Measurements from ENCODE around the gene MMP10. TPM values are rescaled to one million over a fixed set of nuclear protein-coding genes. Genes with fewer than 3 reads are reported as not detected.

Gene MMP10
- polyA plus RNA-seq, 1 donor (not counting 4 experiments of a cell fraction or from before 2014, with no cell fraction given): 19.1 TPM

- DNase-seq (ENCODE audit: low read depth, low spot score) (no peak), FAIRE-seq (peak; percentile 32)
- no peaks in the 10 kb centered on the region for H3K36me3 ChIP-seq (ENCODE audit: control insufficient read depth in 2 of 2, extremely low read depth in 1 of 2, insufficient read depth in 2 of 2, low read length in 2 of 2)
- H3K27me3 ChIP-seq (ENCODE audit: control insufficient read depth, extremely low read depth, insufficient read depth, low read length): no peaks in the 10 kb centered on the region
- TF ChIP-seq CTCF (optimal IDR thresholded peaks at IDR 0.05 in 1 of 3, IDR thresholded peaks at IDR 0.05 in 1 of 3, conservative IDR thresholded peaks at IDR 0.05 in 1 of 3; ENCODE audit: extremely low read depth in 1 of 3, insufficient read depth in 2 of 3, low read length in 3 of 3) (no peak), EZH2 (IDR thresholded peaks at IDR 0.05; ENCODE audit: low read length) (no peak)
- peaks cover 5% of the 10 kb centered on the region for H3K4me1 ChIP-seq (ENCODE audit: control insufficient read depth, extremely low read depth, insufficient read depth, low read length)
- no peaks in the 10 kb centered on the region for H3K9me1 ChIP-seq (ENCODE audit: control insufficient read depth, extremely low read depth, insufficient read depth, low read length)
- H3K9ac ChIP-seq (ENCODE audit: control insufficient read depth, extremely low read depth, insufficient read depth, low read length): no peak overlapping the region
- no peaks in the 10 kb centered on the region for H4K20me1 ChIP-seq (ENCODE audit: control insufficient read depth, extremely low read depth, insufficient read depth, low read length)
- no peak overlapping the region for H3K27ac ChIP-seq (ENCODE audit: control insufficient read depth, insufficient read depth, low read length)
- dilution Hi-C loops (cut with MboI; ENCODE audit: extremely low pct_ligation_motif_present, low sequenced_read_pairs): no loop called here
- no peak overlapping the region for H3K4me2 ChIP-seq (ENCODE audit: control insufficient read depth, extremely low read depth, insufficient read depth, low read depth, low read length)
- H3K4me3 ChIP-seq (ENCODE audit: control insufficient read depth in 2 of 3, extremely low read depth in 1 of 3, insufficient read depth in 2 of 3, low read depth in 1 of 3, low read length in 3 of 3): no peak overlapping the region
- H3K79me2 ChIP-seq (ENCODE audit: control insufficient read depth, insufficient read depth, low read length): no peaks in the 10 kb centered on the region
- no peak overlapping the region for H2AFZ ChIP-seq (ENCODE audit: control insufficient read depth, low read length)
- no peaks in the 10 kb centered on the region for H3K9me3 ChIP-seq (ENCODE audit: control insufficient read depth, low read depth, low read length)
Measured at GRCh38 chr11:102788334-102788995, 8.0 kb upstream of the MMP10 start.

DNA sequence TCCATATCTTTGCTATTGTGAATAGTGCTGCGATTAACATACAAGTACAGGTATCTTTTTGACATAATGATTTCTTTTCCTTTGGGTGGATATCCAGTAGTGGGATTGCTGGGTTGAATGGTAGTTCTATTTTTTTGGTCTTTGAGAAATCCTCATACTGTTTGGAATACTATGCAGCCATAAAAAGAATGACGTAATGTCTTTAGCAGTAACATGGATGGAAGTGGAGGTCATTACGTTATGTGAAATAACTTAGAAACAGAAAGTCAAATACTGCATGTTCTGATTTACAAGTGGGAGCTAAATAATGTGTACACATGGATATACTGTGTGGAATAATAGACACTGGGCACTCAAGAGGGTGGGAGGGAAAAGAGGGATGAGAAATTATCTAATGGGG, 4.0 kb upstream of the MMP10 start:
- no peak overlapping the region for H3K9ac ChIP-seq (ENCODE audit: control insufficient read depth, extremely low read depth, insufficient read depth, low read length)
- no peaks in the 10 kb centered on the region for H3K27me3 ChIP-seq (ENCODE audit: control insufficient read depth, extremely low read depth, insufficient read depth, low read length)
- dilution Hi-C loops (cut with MboI; ENCODE audit: extremely low pct_ligation_motif_present, low sequenced_read_pairs): no loop called here
- H3K27ac ChIP-seq (ENCODE audit: control insufficient read depth, insufficient read depth, low read length): peak overlapping the region; percentile 92
- peaks cover 6% of the 10 kb centered on the region for H3K9me3 ChIP-seq (ENCODE audit: control insufficient read depth, low read depth, low read length)
- peaks cover 26% of the 10 kb centered on the region for H3K4me1 ChIP-seq (ENCODE audit: control insufficient read depth, extremely low read depth, insufficient read depth, low read length)
- no peaks in the 10 kb centered on the region for H3K36me3 ChIP-seq (ENCODE audit: control insufficient read depth in 2 of 2, extremely low read depth in 1 of 2, insufficient read depth in 2 of 2, low read length in 2 of 2)
- FAIRE-seq (no peak), DNase-seq (ENCODE audit: low read depth, low spot score) (no peak)
- TF ChIP-seq CTCF (optimal IDR thresholded peaks at IDR 0.05 in 1 of 3, IDR thresholded peaks at IDR 0.05 in 1 of 3, conservative IDR thresholded peaks at IDR 0.05 in 1 of 3; ENCODE audit: extremely low read depth in 1 of 3, insufficient read depth in 2 of 3, low read length in 3 of 3): no peak
- H3K4me2 ChIP-seq (ENCODE audit: control insufficient read depth, extremely low read depth, insufficient read depth, low read depth, low read length): peak overlapping the region; percentile 31
- no peaks in the 10 kb centered on the region for H3K79me2 ChIP-seq (ENCODE audit: control insufficient read depth, insufficient read depth, low read length)
- no peaks in the 10 kb centered on the region for H3K9me1 ChIP-seq (ENCODE audit: control insufficient read depth, extremely low read depth, insufficient read depth, low read length)
- no peak overlapping the region for H2AFZ ChIP-seq (ENCODE audit: control insufficient read depth, low read length)
- H4K20me1 ChIP-seq (ENCODE audit: control insufficient read depth, extremely low read depth, insufficient read depth, low read length): no peaks in the 10 kb centered on the region
- H3K4me3 ChIP-seq (ENCODE audit: control insufficient read depth in 2 of 3, extremely low read depth in 1 of 3, insufficient read depth in 2 of 3, low read depth in 1 of 3, low read length in 3 of 3): no peak overlapping the region
